Activated T-cell treated with anti-CD3 and anti-CD28 coated beads, Interleukin-2, amount 50 U/mL, for 72 hours (primary cell): ENCODE measurements around the gene NCF1. TPM values are rescaled to one million over a fixed set of nuclear protein-coding genes. Genes with fewer than 3 reads are reported as not detected.
"Not testable (repeated sequence)": the region's sequence is repeated elsewhere in the genome, so short reads cannot be mapped to it uniquely, and the experiment has no call there.

Experiments used
- ATAC-seq, 2 donors: fragments of 150-1000 bp; cut with Tn5 transposase; replicated peaks in 1 of 2; 2 replicates each; pipeline ENCODE4 v1.10.0; 2021; ENCODE audit warnings: moderate library complexity in 2 of 2, mild to moderate bottlenecking in 1 of 2
- DNase-seq, 2 donors: peaks; one replicate each; pipeline ENCODE4 v3.0.0; 2021 to 2022; ENCODE audit warnings: mixed read lengths in 1 of 2
- H3K27ac Mint-ChIP-seq: one replicate; pipeline ENCODE4 v1.8.0; 2022; ENCODE audit warnings: mild to moderate bottlenecking, moderate library complexity, mixed read lengths
- H3K27me3 Mint-ChIP-seq: one replicate; pipeline ENCODE4 v1.8.0; 2022; ENCODE audit warnings: low read depth, mixed read lengths
- H3K36me3 Mint-ChIP-seq, 2 donors: one replicate each; pipeline ENCODE4 v1.8.0; 2022; ENCODE audit warnings: mixed read lengths in 2 of 2, mild to moderate bottlenecking in 1 of 2; ENCODE audit not compliant: insufficient read depth in 2 of 2
- H3K4me1 Mint-ChIP-seq: one replicate; pipeline ENCODE4 v1.8.0; 2022; ENCODE audit warnings: low read depth, mixed read lengths
- H3K4me3 Mint-ChIP-seq, 2 donors: one replicate each; pipeline ENCODE4 v1.8.0; 2022; ENCODE audit warnings: mild to moderate bottlenecking in 2 of 2, mixed read lengths in 2 of 2, moderate library complexity in 2 of 2
- H3K9me3 Mint-ChIP-seq, 2 donors: one replicate each; pipeline ENCODE4 v1.8.0; 2022; ENCODE audit warnings: mixed read lengths in 2 of 2
- total RNA-seq, 2 donors: library from RNA; stranded (reverse); gene quantifications; one replicate each; pipeline ENCODE4 v1.2.3, GENCODE V29; 2022

The NCF1 gene
- total RNA-seq, 2 donors from 2014 or later, result 1.8 to 3.8 TPM

DNA sequence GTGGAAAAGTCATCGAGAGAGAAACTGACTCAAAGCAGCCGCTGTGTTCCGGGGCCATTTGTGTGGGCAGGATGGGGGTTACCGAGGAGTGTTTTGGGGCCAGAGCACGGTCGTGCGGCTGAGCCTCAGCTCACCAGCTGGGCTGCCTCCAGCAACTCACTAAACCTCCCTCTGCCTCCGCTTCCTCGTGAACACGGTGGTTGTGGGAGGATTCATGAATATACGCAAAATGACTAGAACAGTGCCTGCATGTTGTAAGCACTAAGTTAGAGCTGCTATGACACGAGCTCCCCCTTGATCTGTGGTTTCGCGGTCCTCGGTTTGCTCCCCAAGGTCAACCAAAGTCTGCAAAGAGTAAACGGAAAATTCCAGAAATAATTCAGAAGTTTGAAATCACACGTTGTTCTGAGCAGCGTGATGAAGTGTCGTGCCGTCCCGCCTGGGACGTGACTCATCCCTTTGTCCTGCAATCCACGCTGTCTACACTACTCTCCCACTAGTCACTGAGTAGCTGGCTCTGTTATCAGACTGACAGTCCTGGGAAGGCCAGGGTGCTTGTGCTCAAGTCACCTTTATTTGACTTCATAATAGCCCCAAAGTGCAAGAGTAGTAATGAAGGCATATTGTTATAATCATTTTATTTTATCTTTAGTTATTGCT is 46.5 kb downstream of the NCF1 start:
- not testable (repeated sequence) for H3K4me1 Mint-ChIP-seq, H3K27me3 Mint-ChIP-seq, DNase-seq, H3K9me3 Mint-ChIP-seq, H3K27ac Mint-ChIP-seq, H3K36me3 Mint-ChIP-seq, H3K4me3 Mint-ChIP-seq
- ATAC-seq, result peak; percentile 85 to 93

- not testable (repeated sequence) for ATAC-seq, H3K4me3 Mint-ChIP-seq, H3K27me3 Mint-ChIP-seq, H3K36me3 Mint-ChIP-seq, H3K27ac Mint-ChIP-seq, DNase-seq, H3K9me3 Mint-ChIP-seq, H3K4me1 Mint-ChIP-seq
These were observed 47.4 kb downstream of the NCF1 start for GRCh38 chr7:74821259-74821658.

GRCh38 chr7:74829959-74830358 is 56.1 kb downstream of the NCF1 start:
- not testable (repeated sequence) for H3K27me3 Mint-ChIP-seq, H3K27ac Mint-ChIP-seq, H3K9me3 Mint-ChIP-seq, H3K36me3 Mint-ChIP-seq, H3K4me3 Mint-ChIP-seq, H3K4me1 Mint-ChIP-seq, DNase-seq, ATAC-seq

GRCh38 chr7:74830411-74830810 is 56.6 kb downstream of the NCF1 start:
- not testable (repeated sequence) for H3K4me3 Mint-ChIP-seq, H3K36me3 Mint-ChIP-seq, H3K27ac Mint-ChIP-seq, H3K4me1 Mint-ChIP-seq, DNase-seq, H3K9me3 Mint-ChIP-seq, ATAC-seq, H3K27me3 Mint-ChIP-seq

Other genes starting within 250 kb of the NCF1 start
- gene GTF2I, start 116.3 kb upstream of the NCF1 start, total RNA-seq, result 100 to 1,000 TPM; 118 to 121 TPM
- 10 to 100 TPM in 1 of 2 donors, 1 to 10 TPM in 1; 4.4 to 13.4 TPM for gene GTF2IRD2, start 77.6 kb downstream of the NCF1 start, total RNA-seq
- gene CASTOR2, start 190.7 kb downstream of the NCF1 start, total RNA-seq, result 1 to 10 TPM; 4.4 to 5.6 TPM